ENCODE data around the gene H1-8.

DNA sequence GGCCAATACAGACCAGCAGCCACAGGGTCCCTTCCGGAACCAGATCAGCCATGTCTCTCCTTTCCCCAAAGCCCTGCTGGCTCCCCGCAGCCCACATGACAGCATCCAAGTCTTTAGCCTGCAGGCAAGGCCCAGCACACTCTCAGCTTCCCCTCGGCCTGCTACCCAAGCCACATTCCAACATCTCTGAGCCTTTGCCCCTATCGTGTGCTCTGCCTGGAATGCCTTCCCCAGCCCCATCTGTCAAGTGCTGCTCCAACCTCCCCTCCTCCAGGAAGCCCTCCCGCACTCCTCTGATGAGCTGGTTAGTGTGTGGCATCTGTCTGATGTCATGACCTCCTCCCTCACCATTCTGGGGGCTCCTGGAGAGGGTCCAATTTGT is 55.0 kb downstream of the H1-8 start:
- TF ChIP-seq, protein P1, sequence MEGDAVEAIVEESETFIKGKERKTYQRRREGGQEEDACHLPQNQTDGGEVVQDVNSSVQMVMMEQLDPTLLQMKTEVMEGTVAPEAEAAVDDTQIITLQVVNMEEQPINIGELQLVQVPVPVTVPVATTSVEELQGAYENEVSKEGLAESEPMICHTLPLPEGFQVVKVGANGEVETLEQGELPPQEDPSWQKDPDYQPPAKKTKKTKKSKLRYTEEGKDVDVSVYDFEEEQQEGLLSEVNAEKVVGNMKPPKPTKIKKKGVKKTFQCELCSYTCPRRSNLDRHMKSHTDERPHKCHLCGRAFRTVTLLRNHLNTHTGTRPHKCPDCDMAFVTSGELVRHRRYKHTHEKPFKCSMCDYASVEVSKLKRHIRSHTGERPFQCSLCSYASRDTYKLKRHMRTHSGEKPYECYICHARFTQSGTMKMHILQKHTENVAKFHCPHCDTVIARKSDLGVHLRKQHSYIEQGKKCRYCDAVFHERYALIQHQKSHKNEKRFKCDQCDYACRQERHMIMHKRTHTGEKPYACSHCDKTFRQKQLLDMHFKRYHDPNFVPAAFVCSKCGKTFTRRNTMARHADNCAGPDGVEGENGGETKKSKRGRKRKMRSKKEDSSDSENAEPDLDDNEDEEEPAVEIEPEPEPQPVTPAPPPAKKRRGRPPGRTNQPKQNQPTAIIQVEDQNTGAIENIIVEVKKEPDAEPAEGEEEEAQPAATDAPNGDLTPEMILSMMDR (conservative IDR thresholded peaks at IDR 0.05; ENCODE audit: low read depth, low read length), result no peak
- TF ChIP-seq EZH2 (IDR thresholded peaks at IDR 0.05; ENCODE audit: low read length, unreplicated experiment), result no peak

Measured in PC-3 (cell line).